T47D (cell line): ENCODE data around the gene CADM2.

ENCODE experiments used
- DNase-seq, 2 experiments: peaks; one replicate each; pipeline versions ENCODE4 v3.0.0 to v3.0.0-alpha.2; 2011 to 2012; ENCODE audit warnings: low read depth in 1 of 2, low spot score in 1 of 2
- JUND ChIP-seq: IDR thresholded peaks from 2 replicates; pipeline ENCODE4 v1.6.1; 2012; ENCODE audit warnings: low read depth
- in situ Hi-C: cut with HindIII; loops from 2 replicates; pipeline ENCODE4 v1.10.0; 2016; ENCODE audit warnings: low sequenced_read_pairs, low pct_unique_long_range_greater_than_20kb

The CADM2 gene

DNA sequence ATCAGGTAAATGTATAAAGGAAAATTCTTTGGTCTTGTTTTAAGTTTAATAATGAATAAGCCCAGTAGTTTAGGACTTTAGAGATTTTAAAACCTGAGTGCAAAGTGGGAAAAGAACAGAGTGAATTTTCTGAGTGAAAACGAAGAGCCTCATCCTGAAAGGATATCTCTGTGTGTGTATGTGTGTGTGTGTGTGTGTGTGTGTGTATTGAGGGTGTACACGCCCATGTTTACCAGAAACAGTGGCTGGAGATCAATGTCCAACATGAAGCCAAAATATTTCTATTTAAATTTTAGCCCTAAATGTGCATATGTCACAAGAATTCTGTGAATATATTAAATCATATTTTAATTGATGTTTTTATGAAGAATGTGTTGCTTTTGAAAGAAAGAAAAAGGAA, 549.9 kb downstream of the CADM2 start:
- no peak for DNase-seq
- no peak for TF ChIP-seq JUND
- in situ Hi-C loops, result no loop called here

DNA sequence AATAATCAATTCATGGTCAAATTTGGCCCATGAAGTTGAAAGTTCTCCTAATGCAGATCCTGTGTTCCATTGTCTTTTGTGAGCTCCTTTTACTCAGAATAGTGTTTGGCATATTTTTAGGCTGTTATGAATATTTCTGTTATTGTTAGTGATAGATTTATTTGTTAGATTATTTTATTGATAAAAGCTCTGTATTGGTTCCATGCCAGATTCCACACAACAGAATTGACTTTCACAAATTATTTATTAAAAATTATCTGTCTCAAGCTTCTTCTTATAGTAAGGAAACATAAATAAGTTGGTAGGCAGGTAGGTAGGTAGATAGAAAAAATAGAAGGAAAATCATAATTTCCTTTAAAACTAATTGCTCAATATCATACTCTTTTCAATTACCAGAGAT, 557.4 kb downstream of the CADM2 start:
- TF ChIP-seq JUND, result no peak
- no peak for DNase-seq
- in situ Hi-C loops, result no loop called here

DNA sequence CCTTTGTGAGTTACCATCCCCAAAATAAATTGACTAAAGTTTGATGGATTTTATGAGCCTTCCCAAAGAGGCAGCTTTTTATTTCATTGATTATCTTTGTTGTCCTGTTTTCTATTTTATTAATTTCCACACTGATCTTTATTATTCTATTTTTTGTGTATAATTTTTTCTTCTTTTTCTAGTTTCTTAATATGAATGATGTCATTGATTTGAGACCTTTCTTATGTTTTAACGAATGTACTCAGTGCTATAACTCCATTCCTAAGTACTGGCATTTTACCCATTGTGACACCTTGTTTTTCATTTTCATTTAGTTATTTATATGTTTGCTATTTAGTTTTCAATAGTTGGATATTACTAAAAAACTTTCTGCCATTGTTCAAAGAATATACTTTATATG, 565.3 kb downstream of the CADM2 start:
- DNase-seq, result no peak
- in situ Hi-C loops, result no loop called here
- TF ChIP-seq JUND, result no peak

DNA sequence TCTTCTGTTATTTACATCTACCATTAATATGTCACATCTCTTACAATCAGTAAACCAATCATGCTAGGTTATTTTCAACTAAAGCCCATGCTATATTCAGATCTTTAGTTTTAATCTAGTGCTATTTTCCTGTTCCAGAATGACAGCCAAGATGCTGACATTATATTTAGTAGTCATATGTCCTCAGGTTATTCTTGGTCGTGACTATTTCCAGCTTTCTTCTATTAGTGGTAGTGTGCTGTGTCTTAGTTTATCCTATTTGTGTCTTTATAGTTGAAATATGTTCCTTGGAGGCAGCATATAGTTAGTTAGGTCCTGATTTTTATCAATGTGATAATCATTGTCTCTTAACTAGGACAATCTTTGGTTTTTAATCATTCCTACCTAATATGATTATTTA, 566.5 kb downstream of the CADM2 start:
- DNase-seq, result no peak
- no peak for TF ChIP-seq JUND
- in situ Hi-C loops, result no loop called here

DNA sequence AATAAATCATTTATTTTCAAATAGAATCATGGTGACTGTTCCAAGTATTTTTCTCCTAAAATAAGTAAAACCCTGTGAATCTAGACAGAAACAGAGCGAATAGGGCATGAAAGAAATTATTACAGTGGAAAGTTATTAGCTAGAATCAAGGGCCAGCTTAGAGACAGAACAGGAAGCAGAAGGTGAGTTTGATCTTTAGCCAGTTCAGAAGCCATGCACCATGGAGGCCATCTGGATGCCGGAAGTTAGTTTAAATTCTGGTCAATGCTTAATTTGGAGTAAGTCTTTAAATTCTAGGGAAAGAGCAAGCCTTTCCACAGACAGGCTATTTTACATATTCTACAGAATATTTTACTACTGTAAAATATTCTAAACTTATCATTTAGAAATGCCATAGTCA, 574.8 kb downstream of the CADM2 start:
- no peak for TF ChIP-seq JUND
- in situ Hi-C loops, result no loop called here
- no peak for DNase-seq

DNA sequence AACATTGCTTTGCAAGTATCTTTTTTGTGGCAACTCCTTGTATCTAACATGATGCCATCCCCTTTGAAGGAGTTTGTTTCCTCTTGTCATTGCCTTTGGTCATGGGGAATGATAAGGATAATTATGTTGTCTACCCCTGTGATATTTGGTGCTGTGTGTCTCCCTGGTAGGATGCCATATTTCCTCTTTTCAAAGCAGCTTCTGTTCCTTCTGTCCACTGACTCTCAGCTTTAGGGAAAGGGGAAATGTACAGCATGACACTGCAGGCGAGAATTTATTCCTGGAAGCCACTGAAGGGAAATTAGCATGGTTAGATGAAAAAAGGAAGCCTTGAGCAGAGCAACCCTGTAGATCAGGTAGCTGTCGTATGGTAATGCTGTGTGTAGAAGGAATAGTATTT, 576.7 kb downstream of the CADM2 start:
- in situ Hi-C loops, result no loop called here
- no peak for DNase-seq
- TF ChIP-seq JUND, result no peak

DNA sequence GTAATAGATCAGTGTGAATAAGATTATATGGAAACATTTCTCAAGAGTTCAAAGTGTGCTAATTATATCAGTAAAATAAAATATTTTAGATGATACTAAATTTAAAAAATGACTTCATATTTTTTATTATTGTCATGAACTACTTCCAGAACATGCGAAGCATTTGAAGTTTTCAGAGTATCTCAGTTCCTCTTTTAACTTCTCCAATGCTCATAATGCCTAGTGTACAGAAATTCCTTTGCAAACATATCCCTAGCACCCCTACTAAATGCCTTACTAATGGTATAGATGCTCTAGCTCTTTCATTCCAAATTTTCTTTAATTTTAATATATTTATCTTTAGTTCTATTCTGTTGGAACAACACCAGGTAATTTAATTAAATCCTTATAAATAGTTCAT, 580.4 kb downstream of the CADM2 start:
- in situ Hi-C loops, result no loop called here
- no peak for TF ChIP-seq JUND

DNA sequence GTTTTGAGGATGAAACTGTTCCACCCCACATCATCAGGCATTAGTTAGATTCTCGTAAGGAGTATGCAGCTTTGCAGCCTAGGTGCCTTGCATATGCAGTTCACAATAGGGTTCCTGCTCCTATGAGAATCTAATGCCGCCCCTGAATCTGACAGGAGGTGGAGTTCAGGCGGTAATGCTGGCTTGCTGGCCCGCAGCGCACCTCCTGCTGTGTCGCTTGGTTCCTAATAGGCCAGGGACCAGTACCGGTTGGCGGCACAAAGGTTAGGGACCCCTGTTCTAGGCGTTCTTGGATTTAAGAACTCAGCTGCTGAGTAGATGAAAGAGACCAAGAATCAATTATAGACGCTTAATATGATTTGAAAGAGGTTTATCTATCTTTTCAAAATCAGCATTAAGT, 595.4 kb downstream of the CADM2 start:
- in situ Hi-C loops, result no loop called here
- no peak for DNase-seq

More for the DNA sequence above, 580.4 kb downstream of the CADM2 start:
- no peak for DNase-seq

DNA sequence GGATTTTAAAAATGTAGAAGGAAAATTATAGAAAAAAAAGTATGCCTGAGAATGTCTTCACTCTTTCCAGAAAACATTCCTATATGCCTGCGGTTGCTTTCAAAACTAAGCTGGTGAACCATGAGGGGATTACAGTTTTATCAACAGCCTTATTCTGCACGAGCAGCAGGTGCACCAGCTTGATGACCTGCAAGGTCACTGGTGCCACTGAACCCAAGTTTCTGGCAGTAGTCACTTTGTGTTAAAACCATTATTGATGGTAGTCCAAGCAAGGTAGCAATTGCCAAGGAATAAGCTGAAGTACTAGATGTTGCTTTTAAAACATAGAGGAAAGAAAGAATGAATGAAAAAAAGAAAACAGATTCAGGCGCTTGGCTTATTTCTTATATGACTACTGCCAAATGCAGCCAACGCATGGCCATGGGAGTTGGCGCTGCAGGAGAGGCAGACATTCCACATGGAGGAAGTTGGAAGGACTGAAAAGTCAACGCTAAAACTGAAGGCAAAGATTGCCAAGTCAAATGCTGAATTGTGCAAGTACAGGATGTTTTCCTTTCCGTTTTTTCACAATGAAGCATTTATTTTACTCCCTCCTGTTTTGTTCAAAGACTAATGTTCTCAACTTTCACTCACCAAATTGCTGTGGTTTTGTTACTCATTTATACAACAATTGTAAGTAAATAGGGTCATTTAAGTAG, 601.4 kb downstream of the CADM2 start:
- in situ Hi-C loops, result no loop called here
- no peak for TF ChIP-seq JUND
- DNase-seq, result peak in 1 of 2 experiments; percentile 42

More for the DNA sequence above, 595.4 kb downstream of the CADM2 start:
- no peak for TF ChIP-seq JUND

DNA sequence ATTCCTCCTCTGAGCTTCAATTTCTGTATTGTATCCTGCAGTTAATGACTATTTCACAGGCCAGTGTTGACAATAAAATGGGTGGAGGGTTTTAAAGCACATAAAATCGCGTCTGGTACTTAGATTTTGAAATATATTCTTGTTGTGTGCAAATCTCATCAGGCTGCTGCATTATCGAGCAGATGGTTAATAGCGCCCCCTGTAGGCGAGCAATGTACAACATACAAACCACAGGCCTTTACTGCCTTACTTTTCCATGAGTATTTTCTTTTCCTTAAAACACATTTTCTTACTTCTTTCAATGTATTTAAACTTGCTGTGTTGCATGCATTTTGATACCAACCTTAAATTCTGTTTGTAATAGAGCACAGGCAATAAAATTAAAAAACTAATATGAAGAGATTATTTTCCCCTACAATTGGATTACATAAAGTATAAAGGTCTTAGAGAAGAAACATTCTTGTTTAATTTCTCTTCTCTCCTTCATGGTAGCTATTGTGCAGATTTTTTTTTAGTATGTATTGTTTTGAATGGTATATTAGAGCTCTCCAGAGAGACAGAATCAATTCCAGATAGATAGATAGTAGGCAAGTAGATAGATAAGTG, 608.4 kb downstream of the CADM2 start:
- no peak for TF ChIP-seq JUND
- peak in 1 of 2 experiments; percentile 68 for DNase-seq
- in situ Hi-C loops, result no loop called here

DNA sequence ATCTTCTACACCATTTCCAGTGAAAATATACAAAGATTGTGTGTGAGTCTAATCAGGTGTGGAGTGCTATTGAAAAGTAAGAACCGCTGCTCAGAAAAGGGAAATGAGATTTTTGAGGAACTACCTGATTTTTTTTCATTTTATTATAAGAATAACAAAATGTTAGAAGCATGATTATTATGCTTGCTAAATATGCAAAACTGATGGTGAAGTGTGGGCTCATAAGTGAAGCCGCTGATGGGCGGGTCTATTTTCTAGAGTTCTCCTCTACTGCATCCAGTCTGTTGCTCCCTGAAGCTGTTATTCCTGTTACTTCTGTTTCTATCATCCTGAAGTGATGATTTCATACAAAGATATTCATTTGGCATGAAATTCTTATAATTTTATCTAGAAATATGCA, 612.0 kb downstream of the CADM2 start:
- in situ Hi-C loops, result no loop called here
- no peak for DNase-seq
- no peak for TF ChIP-seq JUND

DNA sequence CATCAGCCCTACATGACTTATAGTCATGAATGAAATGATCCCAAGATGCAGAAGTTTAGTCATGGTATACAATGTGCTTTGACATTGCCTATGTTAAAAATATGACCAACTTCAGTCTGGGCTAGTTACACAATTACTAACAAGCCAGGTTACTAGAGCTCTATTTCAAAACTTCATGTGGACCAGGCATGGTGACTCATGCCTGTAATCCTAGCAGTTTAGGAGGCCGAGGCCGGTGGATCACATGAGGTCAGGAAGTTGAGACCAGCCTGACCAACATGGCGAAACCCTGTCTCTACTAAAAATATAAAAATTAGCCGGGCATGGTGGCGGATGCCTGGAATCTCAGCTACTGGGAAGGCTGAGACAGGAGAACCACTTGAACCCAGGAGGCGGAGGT, 613.0 kb downstream of the CADM2 start:
- in situ Hi-C loops, result no loop called here
- TF ChIP-seq JUND, result no peak
- DNase-seq, result no peak

DNA sequence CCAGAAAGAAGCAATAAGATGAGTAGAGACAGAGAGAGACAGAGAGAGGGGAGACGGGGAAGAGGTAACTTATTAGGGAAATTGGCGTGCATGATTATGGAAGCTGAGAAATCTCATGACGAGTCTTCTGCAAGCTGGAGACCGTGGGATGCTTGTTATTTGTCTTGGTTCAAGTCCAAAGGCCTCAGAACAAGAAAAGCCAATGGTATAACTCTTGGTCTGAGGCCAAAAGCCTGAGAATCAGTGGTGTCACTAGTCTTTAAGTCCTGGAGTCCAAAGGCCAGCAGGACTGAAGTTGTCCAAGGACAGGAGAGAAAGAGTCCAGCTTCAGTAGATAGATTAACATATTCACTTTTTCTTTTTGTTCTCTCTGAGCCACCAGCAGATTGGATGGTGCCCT, 613.6 kb downstream of the CADM2 start:
- no peak for TF ChIP-seq JUND
- DNase-seq, result no peak
- in situ Hi-C loops, result no loop called here

DNA sequence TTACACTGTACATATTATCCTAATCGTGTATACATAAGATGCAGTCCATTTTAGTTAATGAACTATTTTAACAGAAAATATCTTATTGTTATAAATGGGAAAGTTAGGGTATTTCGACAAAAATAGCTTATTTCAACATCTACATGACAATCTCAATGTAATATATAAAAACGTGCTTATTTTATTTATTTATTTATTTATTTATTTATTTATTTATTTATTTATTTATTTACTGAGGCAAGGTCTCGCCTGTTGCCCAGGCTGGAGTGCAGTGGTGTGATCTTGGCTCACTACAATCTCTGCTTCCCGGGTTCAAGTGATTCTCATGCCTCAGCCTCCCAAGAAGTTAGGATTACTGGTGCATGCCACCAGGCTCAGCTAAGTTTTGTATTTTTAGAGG, 614.2 kb downstream of the CADM2 start:
- no peak for DNase-seq
- no peak for TF ChIP-seq JUND
- in situ Hi-C loops, result no loop called here
